OCI-LY7 (cell line): ENCODE measurements around the gene AHCTF1. TPM values are rescaled to one million over a fixed set of nuclear protein-coding genes. Genes with fewer than 3 reads are reported as not detected.

Source experiments
- BruUV-seq: library from RNA; stranded (reverse); fragments of 400-500 nt; replicated peaks from 2 replicates; lab custom pipeline; 2021; lab: Mats Ljungman, UMichigan
- CTCF ChIA-PET: fragments of 300-600 bp; sonication (Branson Sonifier 250); formaldehyde crosslinking; loops from one replicate; lab custom pipeline; 2022; ENCODE audit warnings: antibody characterized with exemption; ENCODE audit not compliant: unreplicated experiment; lab: Charles Lee
- POLR2A ChIA-PET: fragments of 300-600 bp; sonication (Branson Sonifier 250); formaldehyde crosslinking; loops from one replicate; lab custom pipeline; 2022; ENCODE audit warnings: antibody characterized with exemption; lab: Charles Lee
- DNase-seq: peaks from one replicate; pipeline ENCODE4 v3.0.0-alpha.2; 2015; ENCODE audit warnings: low spot score
- H2AFZ ChIP-seq: fragments of 200-600 bp; sonication (generic), shearing (Covaris generic); 2 replicates; pipeline ENCODE4 v1.6.1; 2014; ENCODE audit warnings: mild to moderate bottlenecking, antibody characterized with exemption, low read length, moderate library complexity
- H3K27ac ChIP-seq: fragments of 200-600 bp; sonication (generic); 2 replicates; pipeline ENCODE4 v1.5.1; 2014; ENCODE audit warnings: mixed run types, low read depth, mild to moderate bottlenecking, moderate library complexity, low read length, inconsistent platforms; ENCODE audit not compliant: poor library complexity, severe bottlenecking
- H3K36me3 ChIP-seq: fragments of 200-600 bp; sonication (generic); 2 replicates; pipeline ENCODE4 v1.6.1; 2014; ENCODE audit warnings: mild to moderate bottlenecking, antibody characterized with exemption, low read length, moderate library complexity, mixed read lengths; ENCODE audit not compliant: insufficient read depth
- H3K4me1 ChIP-seq: fragments of 200-600 bp; sonication (generic); 2 replicates; pipeline ENCODE4 v1.5.1; 2014; ENCODE audit warnings: mild to moderate bottlenecking, low read length; ENCODE audit not compliant: insufficient read depth, poor library complexity, severe bottlenecking
- H3K4me2 ChIP-seq: fragments of 200-600 bp; sonication (generic); 2 replicates; pipeline ENCODE4 v1.6.1; 2014; ENCODE audit warnings: mild to moderate bottlenecking, low read length
- H3K4me3 ChIP-seq: fragments of 200-600 bp; sonication (generic); 2 replicates; pipeline ENCODE4 v1.5.1; 2014; ENCODE audit warnings: mild to moderate bottlenecking, low read depth, low read length; ENCODE audit not compliant: poor library complexity, severe bottlenecking
- H3K79me2 ChIP-seq: fragments of 200-600 bp; sonication (generic); 2 replicates; pipeline ENCODE4 v1.6.1; 2016; ENCODE audit warnings: low read depth, mild to moderate bottlenecking, low read length, moderate library complexity, mixed read lengths; ENCODE audit not compliant: insufficient read depth
- H3K9me2 ChIP-seq: fragments of 200-600 bp; sonication (generic); 2 replicates; pipeline ENCODE4 v1.6.1; 2016; ENCODE audit warnings: mild to moderate bottlenecking, low read length, mixed read lengths; ENCODE audit not compliant: insufficient read depth
- H3K9me3 ChIP-seq: fragments of 200-600 bp; sonication (generic); 2 replicates; pipeline ENCODE4 v1.6.1; 2014; ENCODE audit warnings: mild to moderate bottlenecking, mixed run types, low read length, mixed read lengths
- H4K20me1 ChIP-seq: fragments of 200-600 bp; sonication (generic); 2 replicates; pipeline ENCODE4 v1.6.1; 2014; ENCODE audit warnings: mild to moderate bottlenecking, antibody characterized with exemption, low read length, moderate library complexity, mixed read lengths; ENCODE audit not compliant: insufficient read depth
- EZH2phosphoT487 ChIP-seq: fragments of 200-600 bp; sonication (generic); IDR thresholded peaks from 2 replicates; pipeline ENCODE4 v1.6.1; 2018; ENCODE audit warnings: low read depth, borderline replicate concordance, mild to moderate bottlenecking, mixed run types, antibody characterized with exemption, low read length, moderate library complexity, mixed read lengths
- intact Hi-C: fragments of 100-400 bp; cut with micrococcal nuclease; formaldehyde crosslinking; loops from one replicate; pipeline ENCODE4 v1.10.0; 2022; ENCODE audit not compliant: unreplicated experiment
- total RNA-seq, 2 experiments: library from RNA; depleted of rRNA in 1 of 2; stranded (reverse); fragments of >200 nt in 1 of 2; shearing (Covaris generic) in 1 of 2; gene quantifications; 2 replicates each; pipeline ENCODE4 v1.2.3, GENCODE V29; 2014 to 2022
- TF ChIP-seq, protein P1 (sequence below): fragments of 200-600 bp; sonication (generic); conservative IDR thresholded peaks from 2 replicates; pipeline ENCODE4 v1.5.1; 2014; ENCODE audit warnings: mild to moderate bottlenecking, antibody characterized with exemption, low read length, moderate library complexity, mixed read lengths

The AHCTF1 gene
- total RNA-seq, 2 experiments from 2014 or later, result 38.5 to 57.7 TPM

DNA sequence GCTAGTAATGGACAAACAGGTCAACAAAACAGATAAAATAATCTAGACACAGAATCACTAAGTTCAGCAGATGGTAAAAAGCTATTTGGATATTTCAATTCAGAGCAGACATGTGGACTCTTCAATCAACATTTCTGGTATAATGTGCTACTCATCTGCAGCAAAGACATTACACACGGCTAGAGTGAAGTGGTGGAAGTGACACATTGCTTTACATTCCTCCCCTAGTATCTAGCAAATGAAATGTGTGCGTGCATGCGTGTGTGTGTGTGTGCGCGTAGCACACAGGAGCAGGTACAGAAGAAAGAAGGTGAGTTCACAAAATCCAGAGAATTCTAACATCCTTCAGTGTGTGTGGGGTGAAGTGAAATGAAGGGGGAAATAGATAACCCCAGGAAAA is 8.3 kb downstream of the AHCTF1 start:
- H4K20me1 ChIP-seq, result peaks cover 7% of the 10 kb centered on the region; the same call in 1 of the 2 replicates
- ChIA-PET POLR2A (interaction anchor here (0.7 kb wide), 1 partner anchor 55 kb away, joined by 3 read pairs; no protein-coding TSS in a partner anchor), CTCF (no interaction called here)
- H3K9me2 ChIP-seq, result no peaks in the 10 kb centered on the region
- peaks cover 8% of the 10 kb centered on the region for H3K4me1 ChIP-seq
- no peak overlapping the region for H3K4me2 ChIP-seq
- H3K36me3 ChIP-seq, result peaks cover 92% of the 10 kb centered on the region
- no peak overlapping the region for H3K27ac ChIP-seq
- intact Hi-C loops, result no loop called here
- H2AFZ ChIP-seq, result no peak overlapping the region
- no peak for TF ChIP-seq EZH2phosphoT487
- TF ChIP-seq, protein P1, sequence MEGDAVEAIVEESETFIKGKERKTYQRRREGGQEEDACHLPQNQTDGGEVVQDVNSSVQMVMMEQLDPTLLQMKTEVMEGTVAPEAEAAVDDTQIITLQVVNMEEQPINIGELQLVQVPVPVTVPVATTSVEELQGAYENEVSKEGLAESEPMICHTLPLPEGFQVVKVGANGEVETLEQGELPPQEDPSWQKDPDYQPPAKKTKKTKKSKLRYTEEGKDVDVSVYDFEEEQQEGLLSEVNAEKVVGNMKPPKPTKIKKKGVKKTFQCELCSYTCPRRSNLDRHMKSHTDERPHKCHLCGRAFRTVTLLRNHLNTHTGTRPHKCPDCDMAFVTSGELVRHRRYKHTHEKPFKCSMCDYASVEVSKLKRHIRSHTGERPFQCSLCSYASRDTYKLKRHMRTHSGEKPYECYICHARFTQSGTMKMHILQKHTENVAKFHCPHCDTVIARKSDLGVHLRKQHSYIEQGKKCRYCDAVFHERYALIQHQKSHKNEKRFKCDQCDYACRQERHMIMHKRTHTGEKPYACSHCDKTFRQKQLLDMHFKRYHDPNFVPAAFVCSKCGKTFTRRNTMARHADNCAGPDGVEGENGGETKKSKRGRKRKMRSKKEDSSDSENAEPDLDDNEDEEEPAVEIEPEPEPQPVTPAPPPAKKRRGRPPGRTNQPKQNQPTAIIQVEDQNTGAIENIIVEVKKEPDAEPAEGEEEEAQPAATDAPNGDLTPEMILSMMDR, result no peak
- no TSS peak for BruUV-seq
- no peak for DNase-seq
- H3K4me3 ChIP-seq, result no peak overlapping the region
- peaks cover 99% of the 10 kb centered on the region for H3K79me2 ChIP-seq
- peaks cover 20% of the 10 kb centered on the region; the same call in 1 of the 2 replicates for H3K9me3 ChIP-seq

DNA sequence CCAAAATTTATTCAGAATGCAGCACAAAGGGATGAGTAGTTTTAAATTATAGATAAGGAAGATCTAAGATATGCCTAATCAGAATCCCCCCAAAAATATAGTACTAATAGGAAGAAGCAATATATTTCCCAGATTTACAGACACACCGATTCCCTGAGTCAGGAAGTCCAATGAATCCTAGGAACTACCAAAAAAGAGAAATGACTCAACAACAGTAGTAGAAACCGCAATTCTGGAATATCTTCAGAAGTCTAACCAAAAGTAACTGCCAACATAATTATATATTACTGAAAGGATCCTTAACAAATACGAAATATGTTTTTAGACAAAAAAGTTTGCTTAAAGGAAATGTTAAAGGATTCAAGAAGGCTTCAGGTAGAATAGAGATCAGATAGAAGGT is 10.3 kb downstream of the AHCTF1 start:
- CTCF ChIA-PET, result no interaction called here
- H4K20me1 ChIP-seq, result peaks cover 15% of the 10 kb centered on the region; the same call in 1 of the 2 replicates
- no peak overlapping the region for H3K27ac ChIP-seq
- no TSS peak for BruUV-seq
- peaks cover 17% of the 10 kb centered on the region; the same call in 1 of the 2 replicates for H3K9me3 ChIP-seq
- H3K4me2 ChIP-seq, result no peak overlapping the region
- intact Hi-C loops, result no loop called here
- peaks cover 99% of the 10 kb centered on the region for H3K79me2 ChIP-seq
- H2AFZ ChIP-seq, result no peak overlapping the region
- H3K4me1 ChIP-seq, result peaks cover 8% of the 10 kb centered on the region
- no peak for DNase-seq
- H3K36me3 ChIP-seq, result peaks cover 91% of the 10 kb centered on the region
- no peaks in the 10 kb centered on the region for H3K9me2 ChIP-seq
- H3K4me3 ChIP-seq, result no peak overlapping the region
- TF ChIP-seq, protein P1, result no peak
- TF ChIP-seq EZH2phosphoT487, result no peak
- POLR2A ChIA-PET, result no interaction called here

DNA sequence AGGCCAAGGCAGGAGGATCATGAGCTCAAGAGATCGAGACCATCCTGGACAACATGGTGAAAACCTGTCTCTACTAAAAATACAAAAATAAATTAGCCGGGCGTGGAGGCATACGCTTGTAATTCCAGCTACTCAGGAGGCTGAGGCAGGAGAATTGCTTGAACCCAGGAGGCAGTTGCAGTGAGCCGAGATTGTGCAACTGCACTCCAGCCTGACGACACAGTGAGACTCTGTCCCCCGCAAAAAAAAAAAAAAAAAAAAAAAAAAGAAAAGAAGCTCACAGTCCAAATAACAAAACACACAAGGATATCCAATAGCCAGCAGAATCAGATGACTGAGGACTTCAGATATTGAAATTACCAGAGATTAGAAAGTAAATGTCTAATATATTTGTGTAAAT is 11.8 kb downstream of the AHCTF1 start:
- H4K20me1 ChIP-seq, result peaks cover 15% of the 10 kb centered on the region; the same call in 1 of the 2 replicates

More for the DNA sequence above, 11.8 kb downstream of the AHCTF1 start:
- Histone ChIP-seq H3K36me3 (peaks cover 91% of the 10 kb centered on the region), H2AFZ (no peak overlapping the region), H3K9me2 (no peaks in the 10 kb centered on the region), H3K4me3 (no peak overlapping the region), H3K4me1 (peaks cover 6% of the 10 kb centered on the region), H3K79me2 (peaks cover 93% of the 10 kb centered on the region), H3K4me2 (no peak overlapping the region), H3K27ac (no peak overlapping the region), H3K9me3 (peaks cover 7% of the 10 kb centered on the region; the same call in 1 of the 2 replicates)
- DNase-seq, result no peak
- POLR2A ChIA-PET, result interaction anchor here (0.5 to 2.0 kb wide), 8 partner anchors 10 to 400 kb away, joined by 3 to 9 read pairs (median 3); no protein-coding TSS in a partner anchor
- no TSS peak for BruUV-seq
- TF ChIP-seq, protein P1, result no peak
- no peak for TF ChIP-seq EZH2phosphoT487
- intact Hi-C loops, result no loop called here
- CTCF ChIA-PET, result no interaction called here
